Measurements from ENCODE around the gene GORAB.

GORAB gene, protein sequence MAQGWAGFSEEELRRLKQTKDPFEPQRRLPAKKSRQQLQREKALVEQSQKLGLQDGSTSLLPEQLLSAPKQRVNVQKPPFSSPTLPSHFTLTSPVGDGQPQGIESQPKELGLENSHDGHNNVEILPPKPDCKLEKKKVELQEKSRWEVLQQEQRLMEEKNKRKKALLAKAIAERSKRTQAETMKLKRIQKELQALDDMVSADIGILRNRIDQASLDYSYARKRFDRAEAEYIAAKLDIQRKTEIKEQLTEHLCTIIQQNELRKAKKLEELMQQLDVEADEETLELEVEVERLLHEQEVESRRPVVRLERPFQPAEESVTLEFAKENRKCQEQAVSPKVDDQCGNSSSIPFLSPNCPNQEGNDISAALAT

DNA sequence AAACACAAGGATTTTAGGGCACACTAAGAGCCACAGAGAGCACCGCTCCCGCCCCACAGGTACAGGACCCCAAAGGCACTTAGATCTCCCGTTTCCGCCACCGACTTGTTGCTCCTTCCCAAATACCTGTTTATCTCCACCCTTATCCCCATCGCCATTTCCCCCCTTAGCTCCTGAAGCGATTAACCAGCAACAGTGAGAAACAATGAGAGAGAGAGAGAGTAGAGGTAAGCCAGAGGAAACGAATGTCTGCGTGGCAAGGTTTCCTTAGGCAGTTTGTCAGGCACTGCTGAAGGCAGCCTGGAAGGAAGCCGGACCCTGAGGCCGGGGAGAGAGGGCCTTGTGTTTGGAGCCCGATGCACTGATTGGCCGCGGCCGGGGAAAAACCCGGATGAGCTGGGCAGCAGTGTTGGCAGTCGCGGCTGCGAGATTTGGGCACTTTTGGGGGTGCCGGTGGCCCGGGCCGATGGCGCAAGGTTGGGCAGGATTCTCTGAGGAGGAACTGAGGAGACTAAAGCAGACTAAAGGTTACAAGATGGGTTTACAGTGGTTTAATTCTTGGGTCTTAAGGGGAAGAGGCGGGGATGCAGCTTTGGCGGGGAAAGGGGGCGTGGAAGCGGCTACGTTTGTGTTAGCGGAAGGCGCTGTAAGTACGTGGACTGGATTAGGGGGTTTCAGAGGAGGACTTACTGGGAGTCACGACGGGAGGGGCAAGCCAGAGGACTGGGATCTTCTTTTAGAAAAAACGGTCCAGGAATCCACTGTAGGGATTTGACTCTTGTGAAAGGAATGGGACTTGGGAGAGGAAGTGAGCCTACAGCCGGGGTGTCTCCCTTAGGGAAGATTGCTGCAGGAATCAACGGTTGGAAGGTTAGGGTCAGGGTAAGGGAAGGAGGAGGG, at the start of gene GORAB:
GORAB (plus strand) TSS at position 409 of the 900 bp plus-strand sequence; CDS start at position 467, 58 bp downstream.
- peak; percentile 94 for DNase-seq
- in situ Hi-C loops (cut with HindIII; ENCODE audit: low pct_ligation_motif_present, low pct_unique_long_range_greater_than_20kb, low sequenced_read_pairs) = no loop called here

DNA sequence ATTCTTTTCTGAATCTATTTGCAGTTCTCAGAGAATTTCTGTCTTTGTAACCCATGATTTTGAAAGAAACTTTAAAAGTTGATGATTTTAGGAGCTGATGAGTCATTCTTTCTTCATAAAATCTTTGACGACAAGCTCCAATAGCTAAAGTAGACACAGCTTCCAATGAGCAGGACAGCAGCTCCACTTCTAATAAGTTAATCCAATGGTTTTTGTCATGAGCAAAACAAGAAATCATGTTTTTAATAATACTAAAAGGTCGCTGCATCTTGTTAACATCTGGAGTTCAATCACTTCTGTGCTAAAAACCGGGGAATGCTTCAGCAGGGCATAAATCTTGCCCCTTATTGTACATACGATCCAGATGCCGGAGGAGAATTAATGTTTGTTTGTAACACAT, 48.9 kb upstream of the GORAB start:
- in situ Hi-C loops (cut with HindIII; ENCODE audit: low pct_ligation_motif_present, low pct_unique_long_range_greater_than_20kb, low sequenced_read_pairs) = no loop called here
- DNase-seq = no peak

DNA sequence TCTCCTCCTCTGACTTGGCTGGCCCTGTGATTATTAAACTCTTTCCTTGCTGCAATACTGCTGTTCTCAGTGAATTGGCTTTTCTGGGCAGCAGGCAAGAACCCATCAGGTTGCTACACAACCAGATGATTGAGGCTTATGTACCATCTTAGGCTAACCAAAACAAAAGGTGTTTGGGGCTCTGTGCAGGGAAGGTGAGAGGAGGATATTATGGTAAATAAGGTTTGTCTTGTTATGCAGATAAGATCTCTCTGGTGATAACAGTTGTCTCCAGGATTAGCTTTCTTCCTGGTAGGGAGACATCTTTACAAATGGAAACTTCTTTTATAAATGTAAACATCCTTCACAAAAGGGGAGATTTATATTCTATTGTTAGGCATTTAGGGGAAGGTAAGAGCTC, 44.5 kb upstream of the GORAB start:
- DNase-seq = no peak
- in situ Hi-C loops (cut with HindIII; ENCODE audit: low pct_ligation_motif_present, low pct_unique_long_range_greater_than_20kb, low sequenced_read_pairs) = no loop called here

DNA sequence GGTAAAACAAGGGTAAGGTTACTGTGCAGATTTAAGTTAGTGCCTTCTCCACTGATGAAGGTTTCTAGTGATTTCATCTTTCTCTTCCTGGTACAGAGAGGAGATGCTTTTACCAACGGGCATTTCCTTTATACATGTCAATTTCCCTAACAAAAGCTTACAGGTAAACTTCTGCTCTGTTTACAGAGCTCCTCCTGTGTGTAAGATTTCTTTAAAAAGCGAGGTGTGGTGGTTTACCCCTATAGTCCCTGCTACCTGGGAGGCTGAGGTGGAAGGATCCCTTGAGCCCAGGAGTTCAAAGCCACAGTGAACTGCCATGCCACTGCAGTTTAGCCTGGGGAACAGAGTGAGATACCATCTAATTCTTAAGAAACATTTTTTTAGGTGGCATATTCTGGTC, 40.7 kb upstream of the GORAB start:
- DNase-seq = no peak
- in situ Hi-C loops (cut with HindIII; ENCODE audit: low pct_ligation_motif_present, low pct_unique_long_range_greater_than_20kb, low sequenced_read_pairs) = no loop called here

DNA sequence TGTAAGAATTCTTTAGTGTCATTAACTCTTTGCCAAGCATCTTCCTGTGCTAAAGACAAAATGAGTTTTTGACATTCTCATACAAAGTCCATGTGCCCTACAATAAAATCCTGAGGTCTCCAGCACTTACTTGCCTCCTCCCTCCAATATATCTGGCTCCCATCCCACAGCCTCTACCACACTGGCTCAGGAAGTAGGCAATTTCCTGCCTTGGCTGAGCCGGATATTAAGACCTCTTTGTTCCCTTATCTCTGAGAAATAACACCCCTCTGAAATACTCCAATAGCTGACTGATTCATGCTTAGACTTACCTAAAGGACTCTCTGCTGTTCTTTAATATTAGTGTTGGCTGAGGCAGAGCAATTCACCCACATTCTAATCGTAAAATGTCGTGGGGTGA, 37.6 kb upstream of the GORAB start:
- in situ Hi-C loops (cut with HindIII; ENCODE audit: low pct_ligation_motif_present, low pct_unique_long_range_greater_than_20kb, low sequenced_read_pairs) = no loop called here
- DNase-seq = no peak

DNA sequence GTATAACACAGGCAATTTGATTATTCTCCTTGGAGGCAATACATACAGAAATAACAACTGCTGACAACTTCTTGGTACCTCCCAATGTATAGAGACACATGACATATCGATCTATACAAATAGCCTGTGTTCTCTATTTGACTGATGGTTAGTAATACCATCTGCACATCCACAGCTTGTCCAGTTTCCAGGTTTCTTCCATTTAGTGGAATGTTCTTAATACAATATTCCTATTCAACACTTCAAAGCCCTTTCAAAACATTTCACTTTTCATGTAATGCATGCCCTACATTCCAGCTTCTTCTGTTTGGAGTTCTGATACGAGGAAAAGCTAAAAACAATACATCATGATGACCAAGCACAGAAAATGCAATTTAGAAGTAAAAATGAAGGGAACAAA, 37.0 kb upstream of the GORAB start:
- no peak for DNase-seq

DNA sequence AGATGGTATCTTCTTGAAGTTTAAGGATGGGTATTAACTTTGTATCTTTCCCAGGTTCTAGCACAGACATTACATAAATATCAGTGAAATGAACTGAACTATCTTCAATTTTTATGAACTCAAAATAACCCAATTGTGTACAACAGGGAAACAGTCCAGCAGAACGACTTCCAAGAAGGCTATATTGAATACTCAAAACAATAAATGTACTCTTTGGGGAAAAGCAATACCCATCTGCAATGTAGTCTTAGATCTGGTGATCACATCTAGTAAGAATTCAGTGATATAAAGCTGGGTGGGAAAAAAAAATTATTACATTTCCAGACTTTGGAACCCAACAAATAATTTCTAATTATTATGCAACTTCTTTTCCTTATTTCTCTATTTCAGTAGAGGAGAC, 33.1 kb upstream of the GORAB start:
- in situ Hi-C loops (cut with HindIII; ENCODE audit: low pct_ligation_motif_present, low pct_unique_long_range_greater_than_20kb, low sequenced_read_pairs) = no loop called here

More for the DNA sequence above, 37.0 kb upstream of the GORAB start:
- in situ Hi-C loops (cut with HindIII; ENCODE audit: low pct_ligation_motif_present, low pct_unique_long_range_greater_than_20kb, low sequenced_read_pairs) = no loop called here

DNA sequence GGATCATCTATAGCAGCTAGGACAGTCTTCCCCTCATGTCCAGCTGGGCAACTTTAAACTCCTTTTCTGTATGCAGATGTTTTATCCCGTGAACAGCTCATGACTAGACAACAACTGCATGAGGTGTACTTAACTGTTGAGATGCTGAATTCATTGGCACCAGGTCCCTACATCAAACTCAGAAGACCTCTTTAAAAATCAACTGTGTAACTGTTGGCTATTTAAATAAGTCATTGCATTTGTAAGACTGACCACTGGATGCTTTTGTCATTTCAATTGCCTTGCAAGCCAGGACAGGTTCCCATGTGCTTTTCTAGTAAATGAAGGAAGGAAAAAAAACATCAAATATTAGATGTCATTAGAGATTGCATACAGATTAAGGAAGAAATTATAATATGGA, 28.3 kb upstream of the GORAB start:
- in situ Hi-C loops (cut with HindIII; ENCODE audit: low pct_ligation_motif_present, low pct_unique_long_range_greater_than_20kb, low sequenced_read_pairs) = no loop called here
- DNase-seq = no peak

More for the DNA sequence above, 33.1 kb upstream of the GORAB start:
- DNase-seq = no peak

DNA sequence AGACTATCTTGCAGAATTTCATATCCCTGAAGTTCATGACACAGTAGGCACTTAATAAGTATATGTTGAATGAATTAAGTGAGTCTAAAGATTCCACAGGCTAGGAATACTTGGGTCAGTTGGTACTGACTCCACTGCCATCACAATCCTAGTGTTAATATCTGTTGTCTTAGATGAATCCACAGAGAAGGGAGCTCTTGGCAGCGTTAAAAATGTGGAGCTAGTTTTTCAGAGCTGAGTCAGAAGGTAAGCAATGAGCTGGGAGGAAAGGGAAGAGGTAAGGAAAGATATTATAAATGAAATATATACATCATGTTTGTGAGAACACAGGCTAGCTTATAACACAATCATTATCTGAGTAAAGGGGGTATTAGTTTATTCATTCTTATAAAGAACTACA, 21.8 kb upstream of the GORAB start:
- in situ Hi-C loops (cut with HindIII; ENCODE audit: low pct_ligation_motif_present, low pct_unique_long_range_greater_than_20kb, low sequenced_read_pairs) = no loop called here
- DNase-seq = no peak

DNA sequence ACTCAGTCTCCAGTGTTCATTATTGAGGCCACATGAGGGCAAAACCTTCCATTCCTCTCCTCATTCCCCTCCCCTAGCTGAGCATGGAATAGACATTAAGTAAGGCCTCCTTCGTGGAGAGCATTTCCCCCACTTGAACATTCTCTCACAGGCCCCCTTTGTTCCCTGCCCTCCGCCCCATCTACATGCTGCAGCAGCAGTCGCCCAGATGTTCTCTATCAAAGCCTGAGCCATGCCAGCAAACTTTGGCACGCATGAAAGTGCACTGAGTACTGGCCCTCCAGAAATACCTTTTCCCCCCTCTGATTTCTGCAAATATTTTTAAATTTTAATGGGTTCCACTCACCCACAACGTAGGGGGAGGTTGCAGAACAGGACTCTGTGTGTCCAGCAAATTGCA, 20.9 kb upstream of the GORAB start:
- in situ Hi-C loops (cut with HindIII; ENCODE audit: low pct_ligation_motif_present, low pct_unique_long_range_greater_than_20kb, low sequenced_read_pairs) = no loop called here
- DNase-seq = no peak

DNA sequence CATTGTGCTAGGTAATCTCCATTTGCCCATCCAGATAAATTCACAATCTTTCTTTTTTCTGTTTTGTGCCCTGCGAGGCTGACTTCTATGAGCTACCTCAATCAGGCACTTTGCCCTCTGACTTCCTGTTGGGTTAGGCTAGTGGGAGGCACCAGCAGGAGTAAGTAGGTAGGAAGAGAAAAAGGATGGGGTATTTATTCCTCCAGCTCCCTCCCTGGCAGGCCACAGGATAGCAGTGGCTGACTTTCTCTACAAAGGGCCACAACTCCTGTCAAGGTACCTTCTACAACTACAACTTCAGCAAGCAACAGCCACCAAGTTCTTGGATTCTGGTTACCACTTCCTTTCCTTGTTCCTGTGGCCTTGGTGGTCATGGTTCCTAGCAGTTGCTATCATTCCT, 18.8 kb upstream of the GORAB start:
- in situ Hi-C loops (cut with HindIII; ENCODE audit: low pct_ligation_motif_present, low pct_unique_long_range_greater_than_20kb, low sequenced_read_pairs) = no loop called here
- no peak for DNase-seq

DNA sequence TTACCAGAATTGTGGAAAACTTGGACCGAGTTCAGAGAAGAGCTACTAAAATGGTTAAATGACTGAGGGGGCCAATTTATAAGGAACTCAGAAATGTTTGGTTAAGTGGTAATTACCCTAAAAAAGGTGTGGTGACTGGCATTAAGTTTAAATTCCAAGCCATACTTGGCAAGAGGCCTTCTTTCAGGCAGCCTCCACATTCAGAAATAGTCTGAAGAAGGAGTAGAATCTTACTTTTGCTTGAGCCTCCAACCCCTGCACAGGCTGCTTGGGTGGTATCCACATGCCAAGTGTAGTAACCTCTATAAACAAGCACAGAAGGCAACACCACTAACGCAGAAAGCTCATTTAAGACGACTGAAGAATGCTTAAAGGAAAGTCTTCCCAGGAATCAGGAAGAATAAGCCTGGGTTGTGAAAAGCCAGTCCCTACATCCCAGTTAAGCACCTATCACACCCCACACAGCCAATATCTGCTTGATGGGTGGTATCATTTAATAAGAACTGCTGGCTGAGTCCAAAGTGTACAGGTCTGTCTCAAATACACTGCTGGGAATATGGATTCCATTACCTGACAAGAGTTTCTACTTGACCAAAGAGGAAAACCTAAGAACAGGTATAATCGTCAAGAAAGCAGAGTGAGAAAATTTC, 13.7 kb upstream of the GORAB start:
- in situ Hi-C loops (cut with HindIII; ENCODE audit: low pct_ligation_motif_present, low pct_unique_long_range_greater_than_20kb, low sequenced_read_pairs) = no loop called here
- no peak for DNase-seq

DNA sequence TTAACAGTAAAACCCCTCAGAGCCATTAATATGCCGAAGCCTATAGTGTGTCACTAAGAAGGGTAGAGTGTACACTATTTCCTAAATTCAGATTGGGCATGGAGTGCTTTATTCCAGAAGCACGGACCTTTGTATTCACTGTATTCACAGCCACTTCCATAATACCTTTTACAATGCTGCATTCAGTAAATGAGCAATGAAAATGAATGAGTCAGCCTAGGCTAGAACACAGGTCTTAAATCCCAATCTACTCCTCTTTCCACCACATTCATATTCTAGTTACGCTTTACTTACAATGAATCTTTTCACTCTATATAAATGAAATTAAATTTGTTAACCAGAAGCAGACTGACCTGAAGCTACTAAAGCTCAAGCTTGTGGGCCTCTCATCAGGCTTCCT, 13.0 kb upstream of the GORAB start:
- in situ Hi-C loops (cut with HindIII; ENCODE audit: low pct_ligation_motif_present, low pct_unique_long_range_greater_than_20kb, low sequenced_read_pairs) = no loop called here
- no peak for DNase-seq

DNA sequence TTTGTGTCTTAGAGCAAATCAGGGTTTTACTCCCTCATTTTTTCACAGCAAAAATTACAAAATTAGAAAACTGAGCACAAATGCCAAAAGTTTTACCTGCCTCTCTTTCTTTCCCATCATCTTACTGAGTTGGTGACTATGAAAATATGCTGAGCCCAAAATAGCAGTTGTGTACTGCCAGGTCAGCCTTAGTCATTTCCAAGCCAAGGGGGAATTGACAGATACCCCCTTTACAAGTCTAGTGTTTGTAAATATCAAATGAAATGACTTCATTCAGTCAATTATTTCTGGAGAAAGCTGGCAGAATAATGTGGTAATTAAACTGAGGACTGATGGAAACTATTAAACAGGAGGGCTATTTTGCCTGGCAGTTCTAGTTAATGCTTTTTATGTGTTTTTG, 11.4 kb upstream of the GORAB start:
- in situ Hi-C loops (cut with HindIII; ENCODE audit: low pct_ligation_motif_present, low pct_unique_long_range_greater_than_20kb, low sequenced_read_pairs) = no loop called here
- no peak for DNase-seq

DNA sequence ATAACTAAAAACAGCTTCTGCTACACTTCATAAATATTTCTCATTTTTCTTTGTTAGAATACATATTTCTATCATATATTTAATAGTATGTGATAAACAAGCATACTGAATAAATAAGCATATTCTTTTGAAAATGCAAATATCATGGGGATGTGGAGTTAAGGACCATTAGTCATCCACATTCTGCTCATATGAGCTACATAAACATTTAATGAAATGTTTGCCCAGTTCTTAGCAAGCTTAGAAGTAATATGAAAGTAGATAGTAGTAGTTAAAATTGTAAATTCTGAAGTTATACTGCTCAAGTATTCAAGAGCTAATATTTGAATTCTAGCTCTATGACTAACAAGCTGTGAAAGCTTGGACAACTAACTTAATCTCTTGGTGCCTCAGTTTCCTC, 10.1 kb upstream of the GORAB start:
- in situ Hi-C loops (cut with HindIII; ENCODE audit: low pct_ligation_motif_present, low pct_unique_long_range_greater_than_20kb, low sequenced_read_pairs) = no loop called here
- no peak for DNase-seq

DNA sequence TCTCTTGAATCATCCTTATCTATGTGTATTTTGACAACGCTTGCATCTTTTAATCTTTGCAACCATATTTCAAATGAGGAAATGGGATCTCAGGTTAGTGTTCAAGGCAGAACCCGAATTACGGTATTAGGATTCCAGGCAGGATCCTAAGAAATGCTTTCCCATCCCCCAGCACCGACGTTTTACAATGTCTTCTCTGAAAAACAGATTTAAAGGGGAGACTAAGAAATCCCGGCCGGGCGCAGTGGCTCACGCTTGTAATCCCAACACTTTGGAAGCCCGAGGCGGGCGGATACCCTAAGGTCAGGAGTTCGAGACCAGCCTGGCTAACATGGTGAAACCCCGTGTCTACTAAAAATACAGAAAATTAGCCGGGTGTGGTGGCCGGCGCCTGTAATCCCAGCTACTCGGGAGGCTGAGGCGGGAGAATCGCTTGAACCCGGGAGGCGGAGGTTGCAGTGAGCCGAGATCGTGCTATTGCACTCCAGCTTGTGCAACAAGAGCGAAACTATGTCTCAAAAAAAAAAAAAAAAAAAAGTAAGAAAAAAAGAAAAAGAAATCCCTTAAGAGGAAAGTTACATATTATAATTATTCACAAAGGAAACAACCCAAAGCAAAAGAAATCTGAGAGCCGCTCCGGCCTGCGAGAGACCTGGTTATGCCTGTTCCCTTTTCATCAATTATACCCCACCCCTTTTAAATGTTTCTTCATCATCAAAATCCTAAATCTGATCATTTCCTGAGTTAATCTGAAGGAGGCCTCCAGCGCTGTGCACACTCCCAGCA, 801 bp upstream of the GORAB start:
- in situ Hi-C loops (cut with HindIII; ENCODE audit: low pct_ligation_motif_present, low pct_unique_long_range_greater_than_20kb, low sequenced_read_pairs) = no loop called here
- DNase-seq = peak; percentile 7

DNA sequence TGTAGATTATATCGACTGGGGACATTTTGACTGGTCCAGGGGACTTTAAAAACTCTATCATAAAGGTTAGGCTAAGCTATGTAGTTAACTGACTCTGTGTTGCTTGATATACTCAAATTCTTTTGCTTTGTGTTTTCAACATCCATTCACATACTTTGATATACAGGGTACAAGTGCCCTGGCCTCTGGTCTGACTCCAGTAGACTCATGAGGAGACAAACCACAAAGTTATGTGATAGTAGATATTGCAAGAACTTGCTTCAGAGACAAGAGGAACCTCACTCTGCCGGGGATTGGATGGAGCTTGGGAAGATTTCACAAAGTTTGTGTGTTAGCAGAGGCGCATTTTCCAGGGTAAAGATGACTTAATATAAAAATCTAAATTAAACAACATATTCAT, 1.3 kb downstream of the GORAB start:
- in situ Hi-C loops (cut with HindIII; ENCODE audit: low pct_ligation_motif_present, low pct_unique_long_range_greater_than_20kb, low sequenced_read_pairs) = no loop called here

DNA sequence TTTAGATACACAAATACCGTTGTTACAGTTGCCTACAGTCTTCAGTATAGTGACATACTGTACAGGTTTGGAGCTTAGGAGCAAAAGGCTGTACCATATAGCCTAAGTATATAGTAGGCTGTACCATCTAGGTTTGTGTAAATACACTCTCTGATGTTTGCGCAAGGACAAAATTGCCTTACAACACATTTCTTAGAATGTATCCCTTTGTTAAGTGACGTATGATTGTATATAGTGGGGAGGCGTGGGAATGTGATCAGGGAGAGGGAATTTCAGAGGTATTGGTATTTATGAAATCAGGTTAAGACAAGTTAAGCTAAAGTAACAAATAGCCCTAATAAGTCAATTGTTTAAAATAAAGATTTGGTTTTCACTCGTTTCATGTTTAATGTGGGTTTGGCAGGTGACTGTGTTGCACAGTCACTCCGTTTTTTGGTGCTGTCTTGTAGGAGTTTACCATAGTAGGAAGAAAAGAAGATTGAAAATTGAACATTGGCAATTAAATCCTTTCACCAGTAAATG, 2.7 kb downstream of the GORAB start:
- in situ Hi-C loops (cut with HindIII; ENCODE audit: low pct_ligation_motif_present, low pct_unique_long_range_greater_than_20kb, low sequenced_read_pairs) = no loop called here
- no peak for DNase-seq

More for the DNA sequence above, 1.3 kb downstream of the GORAB start:
- peak; percentile 13 for DNase-seq
